ENCODE results near the gene NARS2. TPM values are rescaled to one million over a fixed set of nuclear protein-coding genes. Genes with fewer than 3 reads are reported as not detected.

Gene NARS2
- total RNA-seq, 1 donor = 7.8 TPM

DNA sequence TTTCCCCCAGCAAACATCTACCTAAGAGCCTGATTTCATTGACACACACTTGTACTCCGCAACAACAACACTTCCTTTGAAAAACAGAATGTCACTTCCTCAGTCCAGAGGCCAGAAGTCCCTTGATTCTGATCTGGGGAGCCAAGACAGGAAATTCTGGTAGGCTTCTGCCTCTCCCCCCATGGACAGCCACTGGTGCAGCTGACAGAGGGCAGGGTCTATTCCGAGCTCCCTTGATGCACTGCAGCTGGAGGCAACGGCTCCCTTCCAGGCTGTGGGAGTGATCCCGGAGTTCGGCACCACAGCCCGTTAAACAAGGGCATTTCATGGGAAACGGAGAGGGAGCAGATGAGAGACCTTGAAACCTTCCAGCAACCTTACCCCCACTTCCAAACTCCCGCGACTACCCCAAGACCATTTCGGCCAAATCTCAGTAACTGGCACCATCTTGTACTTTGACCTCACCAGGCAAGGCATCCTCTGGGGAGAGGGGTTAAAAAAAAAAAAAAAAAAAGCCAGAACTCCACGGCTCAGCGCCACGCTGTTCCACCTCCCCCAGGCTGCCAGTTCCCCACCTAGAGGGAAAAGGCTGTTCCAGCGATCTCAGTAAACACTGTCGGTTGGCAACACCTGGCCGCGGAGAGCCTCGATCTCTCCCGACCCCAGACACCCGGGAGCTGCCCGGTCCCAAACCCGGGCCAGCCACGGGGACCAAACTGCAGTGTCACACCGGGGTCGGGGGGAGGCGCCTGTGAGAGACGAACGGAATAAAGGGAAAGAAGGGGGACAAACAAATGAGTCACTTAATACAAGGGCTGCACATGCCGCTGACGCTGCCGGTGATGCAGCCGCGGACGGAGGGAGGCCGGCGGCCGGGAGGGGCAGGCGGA lies 158.1 kb downstream of the NARS2 start:
- no peaks in the 10 kb centered on the region for H3K27me3 ChIP-seq (ENCODE audit: insufficient read depth, low read length)
- no peaks in the 10 kb centered on the region for H3K9me3 ChIP-seq (ENCODE audit: low read depth, low read length)
- H3K4me3 ChIP-seq (ENCODE audit: low read length) = peak overlapping the region; percentile 65
- peaks cover 74% of the 10 kb centered on the region for H3K4me1 ChIP-seq (ENCODE audit: insufficient read depth, low read length)

DNA sequence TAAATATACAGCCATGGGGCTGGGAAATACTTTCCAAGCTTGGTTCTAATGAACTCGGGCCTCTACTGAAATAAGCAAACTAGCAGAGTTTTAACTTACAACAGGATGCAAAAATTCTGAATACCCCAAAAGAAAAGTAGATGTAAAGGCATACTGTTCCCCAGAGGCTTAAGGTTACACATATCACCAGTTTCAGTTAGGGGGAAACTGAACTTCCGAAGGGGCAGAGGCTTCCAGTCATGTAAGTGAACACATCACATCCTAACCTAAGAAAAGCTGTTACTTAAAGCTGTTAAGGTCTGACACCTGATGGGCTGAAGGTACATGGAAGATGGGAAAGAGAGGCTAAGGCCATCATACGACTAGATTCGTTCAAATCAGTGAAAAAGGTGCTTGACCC lies 159.3 kb downstream of the NARS2 start:
- Histone ChIP-seq H3K4me3 (ENCODE audit: low read length) (no peak overlapping the region), H3K27me3 (ENCODE audit: insufficient read depth, low read length) (no peaks in the 10 kb centered on the region), H3K9me3 (ENCODE audit: low read depth, low read length) (peaks cover under 1% of the 10 kb centered on the region), H3K4me1 (ENCODE audit: insufficient read depth, low read length) (peaks cover 64% of the 10 kb centered on the region)

DNA sequence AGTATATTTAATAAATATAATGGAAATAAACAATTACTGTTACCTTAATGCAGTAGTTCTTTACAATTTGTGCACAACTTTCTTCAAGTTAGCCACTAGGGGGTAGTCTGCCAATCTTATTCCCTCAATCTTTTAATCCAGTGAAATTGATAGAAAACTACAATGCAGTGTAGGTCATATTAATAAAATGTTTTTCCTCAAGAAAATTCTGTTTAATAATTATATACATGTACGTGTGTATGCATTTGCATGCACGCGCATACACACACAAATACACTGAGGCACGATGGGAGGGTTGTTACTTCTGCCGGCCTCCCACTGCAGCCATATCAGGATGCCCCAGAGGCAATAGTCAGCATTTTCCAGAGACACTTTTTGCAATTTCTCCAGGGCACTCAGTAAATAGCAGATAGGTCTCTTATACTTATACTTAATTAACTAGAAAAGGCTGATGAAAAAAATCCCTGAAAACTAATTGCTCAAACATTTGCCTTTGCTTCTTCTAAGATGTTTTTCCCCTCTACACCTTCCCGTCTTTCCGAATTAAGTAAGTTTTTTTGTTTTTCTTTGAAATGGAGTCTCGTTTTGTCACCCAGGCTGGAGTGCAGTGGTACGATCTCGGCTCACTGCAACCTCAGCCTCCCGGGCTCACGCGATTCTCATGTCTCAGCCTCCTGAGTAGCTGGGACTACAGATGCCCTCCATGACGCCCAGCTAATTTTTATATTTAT lies 160.2 kb downstream of the NARS2 start:
- peaks cover 56% of the 10 kb centered on the region for H3K4me1 ChIP-seq (ENCODE audit: insufficient read depth, low read length)
- no peak overlapping the region for H3K4me3 ChIP-seq (ENCODE audit: low read length)
- peaks cover 9% of the 10 kb centered on the region for H3K9me3 ChIP-seq (ENCODE audit: low read depth, low read length)
- no peaks in the 10 kb centered on the region for H3K27me3 ChIP-seq (ENCODE audit: insufficient read depth, low read length)

DNA sequence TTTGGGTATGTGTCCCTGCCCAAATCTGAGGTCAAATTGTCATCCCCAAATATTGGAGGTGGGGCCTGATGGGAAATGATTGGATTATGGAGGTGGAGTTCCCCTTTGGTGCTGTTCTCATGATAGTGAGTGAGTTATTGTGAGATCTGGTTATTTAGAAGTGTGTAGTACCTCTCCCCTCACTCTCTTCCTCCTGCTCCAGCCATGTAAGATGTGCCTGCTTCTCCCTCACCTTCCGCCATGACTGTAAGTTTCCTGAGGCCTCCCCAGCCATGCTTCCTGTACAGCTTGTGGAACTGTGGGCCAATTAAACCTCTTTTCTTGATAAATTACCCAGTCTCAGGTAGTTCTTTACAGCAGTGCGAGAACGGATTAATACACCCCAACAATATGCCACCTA lies 166.0 kb downstream of the NARS2 start:
- Histone ChIP-seq H3K27me3 (ENCODE audit: insufficient read depth, low read length) (no peaks in the 10 kb centered on the region), H3K4me3 (ENCODE audit: low read length) (no peak overlapping the region), H3K9me3 (ENCODE audit: low read depth, low read length) (peaks cover 9% of the 10 kb centered on the region), H3K4me1 (ENCODE audit: insufficient read depth, low read length) (peaks cover 29% of the 10 kb centered on the region)

DNA sequence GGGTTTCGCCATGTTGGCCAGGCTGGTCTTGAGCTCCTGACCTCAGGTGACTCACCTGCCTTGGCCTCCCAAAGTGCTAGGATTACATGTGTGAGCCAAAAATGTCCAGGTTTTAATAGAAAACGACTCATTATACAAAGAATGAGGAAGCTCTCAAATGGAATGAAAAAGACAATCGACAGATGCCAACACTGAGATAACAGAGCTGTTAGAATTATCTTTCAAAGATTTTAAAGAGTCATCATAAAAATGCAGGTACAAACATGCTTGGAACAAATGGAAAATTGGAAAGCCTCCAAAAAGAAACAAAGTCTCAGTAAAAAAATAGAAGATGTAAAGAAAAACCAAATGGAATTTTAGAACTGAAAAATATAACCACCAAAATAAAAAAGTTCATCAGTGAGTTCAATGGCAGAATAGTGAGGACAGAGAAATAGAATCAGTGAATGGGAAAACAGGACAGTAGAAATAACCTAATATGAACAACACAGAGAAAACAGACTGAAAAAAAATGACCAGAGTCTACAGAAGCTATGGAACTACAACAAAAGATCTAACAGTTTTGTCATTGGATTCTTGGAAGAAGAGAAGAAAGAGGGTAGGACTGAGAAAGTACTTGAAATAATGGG lies 168.0 kb downstream of the NARS2 start:
- Histone ChIP-seq H3K27me3 (ENCODE audit: insufficient read depth, low read length) (no peaks in the 10 kb centered on the region), H3K4me1 (ENCODE audit: insufficient read depth, low read length) (peaks cover 22% of the 10 kb centered on the region), H3K4me3 (ENCODE audit: low read length) (no peak overlapping the region), H3K9me3 (ENCODE audit: low read depth, low read length) (peaks cover 9% of the 10 kb centered on the region)

DNA sequence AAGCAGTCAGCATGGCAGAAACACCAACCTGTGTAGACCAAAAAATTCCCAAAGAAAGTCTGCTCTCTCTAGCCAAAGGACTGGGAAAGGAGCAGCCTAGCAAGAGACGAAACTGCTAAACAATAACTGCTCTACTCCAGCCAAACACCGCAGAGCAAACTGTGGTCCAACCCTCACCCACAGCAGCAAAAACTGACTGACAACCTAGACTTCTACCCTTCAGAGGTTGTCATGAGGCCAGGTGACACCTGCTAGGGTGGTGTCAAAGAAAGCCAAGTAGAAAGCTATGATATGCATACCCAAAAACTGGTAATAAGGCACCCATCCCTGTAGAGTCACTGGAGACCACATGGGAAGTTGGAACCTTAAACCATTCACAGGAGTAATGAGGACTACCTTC lies 168.9 kb downstream of the NARS2 start:
- H3K9me3 ChIP-seq (ENCODE audit: low read depth, low read length) = peaks cover 9% of the 10 kb centered on the region
- no peaks in the 10 kb centered on the region for H3K27me3 ChIP-seq (ENCODE audit: insufficient read depth, low read length)
- no peak overlapping the region for H3K4me3 ChIP-seq (ENCODE audit: low read length)
- peaks cover 22% of the 10 kb centered on the region for H3K4me1 ChIP-seq (ENCODE audit: insufficient read depth, low read length)

DNA sequence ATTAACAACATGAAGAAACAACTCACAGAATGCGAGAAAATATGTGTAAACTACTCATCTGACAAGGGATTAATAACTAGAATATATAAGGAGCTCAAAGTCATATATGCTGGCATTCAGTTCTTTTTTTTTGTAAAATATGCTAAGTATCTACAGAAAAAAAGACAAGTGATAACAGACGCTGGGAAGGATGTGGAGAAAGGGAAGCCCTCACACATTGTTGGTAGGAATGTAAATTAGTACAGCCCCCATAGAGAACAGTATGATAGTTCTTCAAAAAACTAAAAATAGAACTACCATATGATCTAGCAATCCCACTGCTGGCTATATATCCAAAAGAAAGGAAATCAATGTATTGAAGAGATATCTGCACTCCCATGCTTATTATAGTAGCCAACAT lies 170.9 kb downstream of the NARS2 start:
- Histone ChIP-seq H3K4me1 (ENCODE audit: insufficient read depth, low read length) (peaks cover 22% of the 10 kb centered on the region), H3K9me3 (ENCODE audit: low read depth, low read length) (no peaks in the 10 kb centered on the region), H3K27me3 (ENCODE audit: insufficient read depth, low read length) (no peaks in the 10 kb centered on the region), H3K4me3 (ENCODE audit: low read length) (no peak overlapping the region)

DNA sequence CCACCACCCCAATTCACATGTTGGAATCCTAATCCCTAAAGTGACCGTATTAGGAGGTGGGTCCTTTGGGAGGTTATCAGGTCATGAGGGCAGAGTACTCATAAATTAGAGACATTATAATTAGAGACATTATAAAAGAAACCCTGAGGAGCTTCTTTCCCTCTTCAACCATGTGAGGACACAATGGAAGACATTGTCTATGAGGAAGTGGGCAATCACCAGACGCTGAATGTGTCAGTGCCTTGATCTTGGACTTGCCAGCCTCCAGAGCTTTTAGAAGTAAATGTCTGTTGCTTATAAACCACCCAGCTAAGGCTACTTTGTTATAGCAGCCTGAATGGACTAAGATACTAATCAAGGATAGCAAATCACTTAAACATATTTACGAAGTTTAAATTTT lies 171.8 kb downstream of the NARS2 start:
- Histone ChIP-seq H3K4me3 (ENCODE audit: low read length) (no peak overlapping the region), H3K9me3 (ENCODE audit: low read depth, low read length) (no peaks in the 10 kb centered on the region), H3K27me3 (ENCODE audit: insufficient read depth, low read length) (no peaks in the 10 kb centered on the region), H3K4me1 (ENCODE audit: insufficient read depth, low read length) (peaks cover 22% of the 10 kb centered on the region)

DNA sequence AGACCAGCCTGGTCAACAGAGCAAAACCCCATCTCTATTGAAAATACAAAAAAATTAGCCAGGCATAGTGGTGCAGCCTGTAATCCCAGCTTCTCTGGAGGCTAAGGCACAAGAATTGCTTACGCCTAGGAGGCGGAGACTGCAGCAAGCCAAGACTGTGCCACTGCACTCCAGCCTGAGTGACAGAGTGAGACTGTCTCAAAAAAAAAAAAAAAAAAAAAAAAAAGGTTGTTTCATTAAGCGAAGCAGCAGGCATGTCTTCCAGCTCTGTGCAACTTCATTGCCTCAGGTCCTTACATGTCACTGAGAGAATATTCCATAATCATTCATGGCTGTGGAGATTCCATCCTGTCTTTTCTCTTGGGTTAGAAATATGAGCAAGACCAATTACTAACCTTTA lies 174.0 kb downstream of the NARS2 start:
- H3K27me3 ChIP-seq (ENCODE audit: insufficient read depth, low read length) = no peaks in the 10 kb centered on the region
- H3K4me3 ChIP-seq (ENCODE audit: low read length) = no peak overlapping the region
- H3K4me1 ChIP-seq (ENCODE audit: insufficient read depth, low read length) = peaks cover 23% of the 10 kb centered on the region
- no peaks in the 10 kb centered on the region for H3K9me3 ChIP-seq (ENCODE audit: low read depth, low read length)

DNA sequence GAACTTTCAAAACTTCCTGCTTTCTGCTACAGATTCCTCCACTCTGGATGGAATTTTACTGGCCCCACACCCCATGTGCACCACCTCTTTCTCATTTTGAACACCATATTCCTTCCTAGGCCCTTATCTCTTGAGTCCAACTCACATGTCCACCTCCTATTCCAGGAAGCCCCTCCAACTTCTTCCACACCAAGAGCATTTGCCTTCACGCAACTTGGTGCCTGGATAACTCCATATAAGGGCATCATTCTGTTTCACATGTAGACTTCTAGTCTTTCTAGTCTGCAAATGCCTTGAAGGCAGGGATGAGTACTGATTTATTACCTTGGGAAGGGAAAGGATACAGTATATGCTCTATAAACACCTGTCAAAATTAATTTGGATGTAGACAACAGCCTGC lies 174.5 kb downstream of the NARS2 start:
- Histone ChIP-seq H3K27me3 (ENCODE audit: insufficient read depth, low read length) (no peaks in the 10 kb centered on the region), H3K4me3 (ENCODE audit: low read length) (no peak overlapping the region), H3K9me3 (ENCODE audit: low read depth, low read length) (no peaks in the 10 kb centered on the region), H3K4me1 (ENCODE audit: insufficient read depth, low read length) (peaks cover 28% of the 10 kb centered on the region)

DNA sequence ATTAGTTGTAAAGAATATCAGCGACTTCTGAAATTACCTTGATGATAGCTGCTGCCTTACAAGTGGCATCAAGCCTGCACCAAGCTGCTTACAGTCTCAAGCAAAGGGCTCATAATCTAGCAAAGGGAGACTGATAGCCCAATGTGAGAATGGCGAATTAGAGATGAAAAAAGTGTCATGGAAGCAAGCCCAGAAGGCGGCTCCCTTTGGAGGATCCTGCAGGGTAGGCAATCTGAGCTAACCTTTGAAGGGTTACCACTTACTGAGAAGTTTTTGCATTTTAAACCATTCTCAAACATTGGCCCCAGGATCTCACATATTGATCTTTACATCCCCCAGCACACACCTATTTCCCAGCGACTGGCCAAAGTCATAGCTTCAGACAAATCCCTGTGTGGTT lies 175.5 kb downstream of the NARS2 start:
- no peaks in the 10 kb centered on the region for H3K27me3 ChIP-seq (ENCODE audit: insufficient read depth, low read length)
- peaks cover 25% of the 10 kb centered on the region for H3K4me1 ChIP-seq (ENCODE audit: insufficient read depth, low read length)
- no peaks in the 10 kb centered on the region for H3K9me3 ChIP-seq (ENCODE audit: low read depth, low read length)
- no peak overlapping the region for H3K4me3 ChIP-seq (ENCODE audit: low read length)

DNA sequence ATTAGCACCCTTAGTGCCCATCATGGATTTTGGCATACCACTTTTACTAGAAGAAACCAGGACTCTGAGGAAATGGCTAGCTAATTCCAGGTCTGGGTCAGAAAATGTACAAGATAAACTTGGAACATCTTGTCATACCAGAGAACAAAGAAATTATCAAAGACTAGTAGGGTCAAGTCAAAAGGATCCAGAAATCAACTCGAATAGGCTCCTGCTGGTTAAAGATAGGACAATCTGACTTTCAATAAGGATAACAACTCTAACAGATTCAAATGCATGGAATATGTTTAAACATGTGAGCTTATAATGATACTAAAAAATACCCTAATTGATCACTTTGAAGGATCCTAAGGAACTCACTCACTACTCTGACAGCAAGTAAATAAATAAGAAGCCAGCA lies 175.9 kb downstream of the NARS2 start:
- Histone ChIP-seq H3K9me3 (ENCODE audit: low read depth, low read length) (no peaks in the 10 kb centered on the region), H3K27me3 (ENCODE audit: insufficient read depth, low read length) (no peaks in the 10 kb centered on the region), H3K4me3 (ENCODE audit: low read length) (no peak overlapping the region), H3K4me1 (ENCODE audit: insufficient read depth, low read length) (peaks cover 21% of the 10 kb centered on the region)

DNA sequence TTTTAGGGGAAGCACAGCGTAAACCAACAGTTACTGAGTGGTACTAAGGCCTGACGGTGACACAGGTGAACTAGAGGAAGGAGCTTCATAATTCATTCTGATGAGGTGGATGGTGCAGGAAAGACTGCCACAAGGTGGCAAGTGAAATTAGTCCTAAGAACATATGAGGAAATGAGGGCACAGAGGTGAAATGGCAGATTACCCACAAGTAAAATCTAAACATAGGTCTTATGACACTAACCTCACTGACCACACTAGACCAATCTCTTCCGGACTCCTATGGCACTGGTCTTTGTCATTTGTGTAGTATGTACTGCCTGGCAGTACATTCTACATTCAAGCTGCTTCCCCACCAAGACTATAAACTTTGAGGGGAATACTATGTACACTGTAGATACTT lies 177.3 kb downstream of the NARS2 start:
- Histone ChIP-seq H3K9me3 (ENCODE audit: low read depth, low read length) (no peaks in the 10 kb centered on the region), H3K4me1 (ENCODE audit: insufficient read depth, low read length) (peaks cover 25% of the 10 kb centered on the region), H3K4me3 (ENCODE audit: low read length) (no peak overlapping the region), H3K27me3 (ENCODE audit: insufficient read depth, low read length) (no peaks in the 10 kb centered on the region)

DNA sequence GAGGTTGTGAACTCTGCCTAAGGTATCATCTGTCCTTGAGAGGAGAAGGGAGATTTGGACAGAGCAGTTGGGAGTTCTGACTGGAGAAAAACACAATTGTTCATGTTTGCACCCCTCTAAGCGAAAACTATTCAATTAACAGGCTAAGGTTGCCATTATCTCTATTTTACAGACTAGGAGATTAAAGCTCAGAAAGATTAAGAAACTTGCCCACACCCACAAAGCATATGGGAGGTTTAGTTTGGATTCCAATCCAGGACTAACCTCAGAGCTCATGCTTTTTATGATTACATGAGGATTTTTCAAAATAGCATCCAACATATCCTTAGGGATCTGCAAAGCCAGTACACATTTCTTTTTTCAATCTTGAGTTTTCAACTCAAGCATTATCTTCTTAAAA lies 179.1 kb downstream of the NARS2 start:
- no peak overlapping the region for H3K4me3 ChIP-seq (ENCODE audit: low read length)

DNA sequence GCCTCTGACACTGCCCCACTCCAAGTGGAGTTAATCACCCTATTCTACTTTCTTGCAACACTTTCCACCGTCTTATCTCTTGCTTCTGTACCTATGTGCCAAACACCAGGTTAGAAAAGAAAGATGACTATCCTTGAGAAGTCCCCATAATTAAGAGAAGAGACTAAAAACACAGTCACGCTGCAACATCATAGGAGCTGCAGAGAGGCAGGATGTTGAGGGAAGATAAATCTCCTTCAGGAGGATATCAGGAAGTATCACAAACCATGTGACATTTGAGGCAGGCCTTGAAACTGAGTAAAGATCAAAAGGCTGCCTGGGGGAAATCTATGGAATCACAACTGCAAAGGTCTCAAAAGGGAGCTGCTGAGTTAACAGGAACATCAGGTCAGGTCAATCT lies 181.8 kb downstream of the NARS2 start:
- no peaks in the 10 kb centered on the region for H3K9me3 ChIP-seq (ENCODE audit: low read depth, low read length)
- peaks cover 47% of the 10 kb centered on the region for H3K4me1 ChIP-seq (ENCODE audit: insufficient read depth, low read length)
- no peak overlapping the region for H3K4me3 ChIP-seq (ENCODE audit: low read length)
- no peaks in the 10 kb centered on the region for H3K27me3 ChIP-seq (ENCODE audit: insufficient read depth, low read length)

More for the DNA sequence above, 179.1 kb downstream of the NARS2 start:
- H3K27me3 ChIP-seq (ENCODE audit: insufficient read depth, low read length) = no peaks in the 10 kb centered on the region
- H3K4me1 ChIP-seq (ENCODE audit: insufficient read depth, low read length) = peaks cover 41% of the 10 kb centered on the region
- H3K9me3 ChIP-seq (ENCODE audit: low read depth, low read length) = no peaks in the 10 kb centered on the region
